ENCODE data around the gene ASIC5. TPM values are rescaled to one million over a fixed set of nuclear protein-coding genes. Genes with fewer than 3 reads are reported as not detected.

The ASIC5 gene, protein sequence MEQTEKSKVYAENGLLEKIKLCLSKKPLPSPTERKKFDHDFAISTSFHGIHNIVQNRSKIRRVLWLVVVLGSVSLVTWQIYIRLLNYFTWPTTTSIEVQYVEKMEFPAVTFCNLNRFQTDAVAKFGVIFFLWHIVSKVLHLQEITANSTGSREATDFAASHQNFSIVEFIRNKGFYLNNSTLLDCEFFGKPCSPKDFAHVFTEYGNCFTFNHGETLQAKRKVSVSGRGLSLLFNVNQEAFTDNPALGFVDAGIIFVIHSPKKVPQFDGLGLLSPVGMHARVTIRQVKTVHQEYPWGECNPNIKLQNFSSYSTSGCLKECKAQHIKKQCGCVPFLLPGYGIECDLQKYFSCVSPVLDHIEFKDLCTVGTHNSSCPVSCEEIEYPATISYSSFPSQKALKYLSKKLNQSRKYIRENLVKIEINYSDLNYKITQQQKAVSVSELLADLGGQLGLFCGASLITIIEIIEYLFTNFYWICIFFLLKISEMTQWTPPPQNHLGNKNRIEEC
- total RNA-seq, result not detected
- not detected for polyA plus RNA-seq (ENCODE audit: insufficient read length in 2 of 2)
- long read RNA-seq, donor 1, result 0 reads
- long read RNA-seq, donor 2, result 0 reads
- long read RNA-seq, donor 3, result 0 reads
- long read RNA-seq, donor 4, result 0 reads

DNA sequence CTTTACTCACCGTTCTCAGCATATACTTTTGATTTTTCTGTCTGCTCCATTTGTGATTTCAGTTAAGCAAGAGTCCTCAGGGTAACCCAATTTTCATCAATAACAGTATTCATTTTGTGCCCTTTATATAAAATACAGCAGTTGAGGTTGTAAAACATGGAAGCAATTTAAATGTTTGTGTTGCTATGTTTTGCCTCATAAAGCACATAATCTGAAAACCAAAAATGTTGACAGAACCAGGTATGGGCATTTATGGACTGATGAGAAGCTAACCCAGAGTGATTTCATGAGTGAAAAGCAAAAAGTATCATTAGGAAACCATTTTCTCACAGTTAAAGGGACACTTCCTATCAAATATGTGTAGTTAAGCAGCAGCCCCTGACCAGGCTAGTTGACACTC, at the start of gene ASIC5:
ASIC5 (minus strand) TSS at position 101 of the 400 bp plus-strand sequence; CDS start at position 50, 51 bp downstream.
- Histone ChIP-seq H3K36me3 (ENCODE audit: control insufficient read depth, insufficient read depth, low read length) (no peaks in the 10 kb centered on the region), H3K27ac (ENCODE audit: low read depth, low read length) (no peak within 1 kb of the TSS), H3K27me3 (ENCODE audit: control insufficient read depth, insufficient read depth, low read length) (no peaks in the 10 kb centered on the region), H3K4me3 (ENCODE audit: low read depth, low read length) (no peak within 1 kb of the TSS), H3K9me3 (ENCODE audit: control insufficient read depth, insufficient read depth, low read length) (no peaks in the 10 kb centered on the region), H3K4me1 (ENCODE audit: control insufficient read depth, insufficient read depth, low read length) (no peaks in the 10 kb centered on the region)
- peak in 1 of 6 donors; percentile 4 for DNase-seq (ENCODE audit: low read depth in 4 of 6, low spot score in 6 of 6)
- 0% methylated on average over 1 of the region's 1 CpG for WGBS (ENCODE audit: insufficient coverage)

DNA sequence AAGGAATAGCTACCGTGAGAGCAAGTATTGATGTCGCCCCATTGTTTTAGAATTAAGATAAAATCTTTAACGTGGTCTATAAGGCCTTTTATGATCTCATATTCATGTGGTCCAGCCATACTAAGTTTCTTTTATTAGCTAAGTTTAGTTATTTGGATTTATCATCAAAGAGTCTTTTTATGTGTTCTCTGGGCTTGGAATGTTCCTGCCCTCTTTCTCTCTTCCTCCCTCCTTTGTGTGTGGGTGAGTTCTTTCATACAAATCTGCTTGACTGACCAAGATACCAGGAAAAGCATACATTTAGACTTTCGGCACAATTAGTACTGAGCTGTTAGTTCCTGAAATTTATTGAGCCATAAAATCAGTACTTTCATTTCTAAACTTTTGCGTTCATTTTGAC, 48.7 kb upstream of the ASIC5 start:
- no peak overlapping the region for H3K4me3 ChIP-seq (ENCODE audit: low read depth, low read length)
- no peaks in the 10 kb centered on the region for H3K27me3 ChIP-seq (ENCODE audit: control insufficient read depth, insufficient read depth, low read length)
- no peak for DNase-seq (ENCODE audit: low read depth in 4 of 6, low spot score in 6 of 6)
- H3K36me3 ChIP-seq (ENCODE audit: control insufficient read depth, insufficient read depth, low read length), result no peaks in the 10 kb centered on the region
- H3K4me1 ChIP-seq (ENCODE audit: control insufficient read depth, insufficient read depth, low read length), result no peaks in the 10 kb centered on the region
- H3K27ac ChIP-seq (ENCODE audit: low read depth, low read length), result no peak overlapping the region
- no CpG with 5 or more reads among the region's 5 CpGs for WGBS (ENCODE audit: insufficient coverage)
- H3K9me3 ChIP-seq (ENCODE audit: control insufficient read depth, insufficient read depth, low read length), result no peaks in the 10 kb centered on the region

DNA sequence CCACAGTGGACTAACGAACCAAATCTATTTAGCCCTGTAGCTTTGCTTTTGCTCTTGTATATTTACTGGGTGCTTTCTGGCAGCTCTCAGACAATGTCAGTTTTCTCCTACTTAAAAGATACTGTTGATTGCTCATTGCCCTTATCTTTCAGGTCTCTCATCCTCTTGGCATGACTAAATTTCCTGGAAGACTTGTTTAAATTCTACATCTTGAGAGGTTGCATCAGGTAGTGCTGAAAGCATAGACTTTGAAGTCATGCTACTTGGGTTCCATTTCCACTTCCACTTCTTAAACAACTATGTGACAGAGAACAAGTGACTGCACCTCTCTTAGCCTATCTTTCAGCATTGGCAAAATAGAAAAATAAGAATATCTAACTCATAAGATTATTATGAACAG, 45.8 kb upstream of the ASIC5 start:
- no CpG with 5 or more reads among the region's 1 CpG for WGBS (ENCODE audit: insufficient coverage)
- H3K27me3 ChIP-seq (ENCODE audit: control insufficient read depth, insufficient read depth, low read length), result no peaks in the 10 kb centered on the region
- H3K27ac ChIP-seq (ENCODE audit: low read depth, low read length), result no peak overlapping the region
- no peak for DNase-seq (ENCODE audit: low read depth in 4 of 6, low spot score in 6 of 6)
- no peaks in the 10 kb centered on the region for H3K4me1 ChIP-seq (ENCODE audit: control insufficient read depth, insufficient read depth, low read length)
- H3K36me3 ChIP-seq (ENCODE audit: control insufficient read depth, insufficient read depth, low read length), result no peaks in the 10 kb centered on the region
- H3K4me3 ChIP-seq (ENCODE audit: low read depth, low read length), result no peak overlapping the region
- no peaks in the 10 kb centered on the region for H3K9me3 ChIP-seq (ENCODE audit: control insufficient read depth, insufficient read depth, low read length)

DNA sequence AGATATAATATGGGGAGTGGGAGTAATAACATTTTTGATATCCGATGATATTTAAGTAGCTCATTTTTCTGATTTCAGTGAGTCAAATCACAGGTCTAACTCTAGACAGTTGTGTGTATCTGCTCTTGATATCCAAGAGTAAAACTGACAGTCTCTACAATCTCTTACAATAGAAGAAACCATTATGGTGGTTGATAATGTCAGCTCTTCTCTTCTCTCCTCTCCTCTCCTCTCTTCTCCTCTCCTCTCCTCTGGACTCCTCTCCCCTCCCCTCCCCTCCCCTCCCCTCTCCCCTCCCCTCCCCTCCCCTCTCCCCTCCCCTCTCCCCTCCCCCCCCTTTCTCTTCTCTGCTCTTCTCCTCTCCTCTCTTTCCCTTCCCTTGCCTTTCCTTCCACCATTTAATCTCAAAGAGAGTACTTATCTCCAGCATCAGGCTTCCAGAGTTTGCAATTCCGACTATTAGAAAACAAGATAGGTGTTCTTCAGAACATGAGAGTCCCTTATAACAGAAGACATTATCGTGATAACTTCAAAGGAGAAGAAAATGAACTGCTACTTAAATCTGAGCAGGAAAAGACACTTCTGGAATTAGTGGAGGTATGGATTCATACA, 43.6 kb upstream of the ASIC5 start:
- Histone ChIP-seq H3K9me3 (ENCODE audit: control insufficient read depth, insufficient read depth, low read length) (no peaks in the 10 kb centered on the region), H3K27ac (ENCODE audit: low read depth, low read length) (no peak overlapping the region), H3K27me3 (ENCODE audit: control insufficient read depth, insufficient read depth, low read length) (no peaks in the 10 kb centered on the region), H3K36me3 (ENCODE audit: control insufficient read depth, insufficient read depth, low read length) (no peaks in the 10 kb centered on the region), H3K4me1 (ENCODE audit: control insufficient read depth, insufficient read depth, low read length) (no peaks in the 10 kb centered on the region), H3K4me3 (ENCODE audit: low read depth, low read length) (no peak overlapping the region)
- no peak for DNase-seq (ENCODE audit: low read depth in 4 of 6, low spot score in 6 of 6)
- no CpG with 5 or more reads among the region's 3 CpGs for WGBS (ENCODE audit: insufficient coverage)

DNA sequence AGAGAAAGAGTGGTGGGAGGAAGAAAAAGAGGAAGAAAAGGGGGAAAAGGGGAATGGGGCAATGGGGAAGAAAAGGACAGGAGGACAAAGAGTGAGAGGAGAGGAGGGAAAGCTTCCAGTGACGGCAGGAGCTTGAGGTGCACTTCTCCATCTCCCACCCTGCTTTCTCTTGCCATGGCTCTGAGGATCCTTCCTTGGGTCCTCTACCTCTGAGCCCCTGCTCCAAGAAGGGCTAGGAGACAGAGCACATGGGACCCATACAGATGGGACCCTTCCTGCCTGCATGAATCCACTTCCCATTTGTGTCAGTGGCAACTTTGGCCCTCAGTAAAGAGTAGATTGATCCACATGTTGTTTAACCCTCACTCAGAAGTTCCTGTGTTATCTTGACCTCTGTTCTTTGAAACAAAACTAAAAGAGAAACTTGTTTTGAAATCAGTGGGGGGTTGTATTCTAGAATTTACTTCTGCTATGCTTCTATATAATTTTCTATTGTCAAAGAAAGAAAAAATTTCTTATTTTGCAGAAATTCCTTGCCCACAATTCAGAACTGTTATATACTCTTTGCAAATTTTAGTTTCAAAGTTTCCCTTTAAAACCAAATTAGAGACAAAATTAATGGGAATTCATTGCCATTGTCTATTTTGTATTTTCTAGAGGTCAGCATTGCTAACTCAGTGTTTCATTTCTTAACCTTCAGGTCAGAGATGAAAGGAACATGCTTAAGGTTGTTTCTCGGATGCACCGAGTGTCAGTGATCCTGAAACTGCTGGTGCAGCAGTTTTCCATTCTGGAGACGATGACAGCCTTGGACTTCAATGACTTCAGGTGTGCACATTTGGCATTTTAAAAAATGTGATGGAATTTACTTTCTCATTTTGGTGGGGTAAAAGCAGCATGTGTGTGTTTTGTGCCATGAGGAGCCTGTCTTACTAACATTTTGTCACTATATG, 42.4 kb upstream of the ASIC5 start:
- no peaks in the 10 kb centered on the region for H3K27me3 ChIP-seq (ENCODE audit: control insufficient read depth, insufficient read depth, low read length)
- no peaks in the 10 kb centered on the region for H3K36me3 ChIP-seq (ENCODE audit: control insufficient read depth, insufficient read depth, low read length)
- no peaks in the 10 kb centered on the region for H3K9me3 ChIP-seq (ENCODE audit: control insufficient read depth, insufficient read depth, low read length)
- DNase-seq (ENCODE audit: low read depth in 4 of 6, low spot score in 6 of 6), result no peak
- no peaks in the 10 kb centered on the region for H3K4me1 ChIP-seq (ENCODE audit: control insufficient read depth, insufficient read depth, low read length)
- no peak overlapping the region for H3K4me3 ChIP-seq (ENCODE audit: low read depth, low read length)
- 92% methylated on average over 4 of the region's 4 CpGs for WGBS (ENCODE audit: insufficient coverage)
- no peak overlapping the region for H3K27ac ChIP-seq (ENCODE audit: low read depth, low read length)

DNA sequence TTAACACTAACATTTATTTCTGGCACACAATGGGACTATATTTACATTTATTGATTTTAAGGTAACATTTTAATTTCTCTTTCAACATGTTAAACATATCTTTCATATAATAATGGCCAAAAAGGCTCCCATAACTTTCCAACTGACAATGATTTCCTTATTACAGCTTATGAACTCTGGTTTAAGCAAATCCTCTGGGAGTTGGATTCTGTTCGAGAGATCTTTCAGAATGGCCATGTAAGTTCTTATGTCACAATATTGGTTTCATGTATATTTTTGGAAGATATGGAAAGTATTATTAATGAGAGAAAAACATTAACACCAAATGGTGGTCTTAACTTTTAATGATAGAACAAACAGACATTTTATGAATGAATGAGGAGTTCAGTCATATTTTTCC, 41.5 kb upstream of the ASIC5 start:
- Histone ChIP-seq H3K27ac (ENCODE audit: low read depth, low read length) (no peak overlapping the region), H3K36me3 (ENCODE audit: control insufficient read depth, insufficient read depth, low read length) (no peaks in the 10 kb centered on the region), H3K4me1 (ENCODE audit: control insufficient read depth, insufficient read depth, low read length) (no peaks in the 10 kb centered on the region), H3K9me3 (ENCODE audit: control insufficient read depth, insufficient read depth, low read length) (no peaks in the 10 kb centered on the region), H3K4me3 (ENCODE audit: low read depth, low read length) (no peak overlapping the region), H3K27me3 (ENCODE audit: control insufficient read depth, insufficient read depth, low read length) (no peaks in the 10 kb centered on the region)
- WGBS (ENCODE audit: insufficient coverage), result no CpG with 5 or more reads among the region's 1 CpG
- DNase-seq (ENCODE audit: low read depth in 4 of 6, low spot score in 6 of 6), result no peak

DNA sequence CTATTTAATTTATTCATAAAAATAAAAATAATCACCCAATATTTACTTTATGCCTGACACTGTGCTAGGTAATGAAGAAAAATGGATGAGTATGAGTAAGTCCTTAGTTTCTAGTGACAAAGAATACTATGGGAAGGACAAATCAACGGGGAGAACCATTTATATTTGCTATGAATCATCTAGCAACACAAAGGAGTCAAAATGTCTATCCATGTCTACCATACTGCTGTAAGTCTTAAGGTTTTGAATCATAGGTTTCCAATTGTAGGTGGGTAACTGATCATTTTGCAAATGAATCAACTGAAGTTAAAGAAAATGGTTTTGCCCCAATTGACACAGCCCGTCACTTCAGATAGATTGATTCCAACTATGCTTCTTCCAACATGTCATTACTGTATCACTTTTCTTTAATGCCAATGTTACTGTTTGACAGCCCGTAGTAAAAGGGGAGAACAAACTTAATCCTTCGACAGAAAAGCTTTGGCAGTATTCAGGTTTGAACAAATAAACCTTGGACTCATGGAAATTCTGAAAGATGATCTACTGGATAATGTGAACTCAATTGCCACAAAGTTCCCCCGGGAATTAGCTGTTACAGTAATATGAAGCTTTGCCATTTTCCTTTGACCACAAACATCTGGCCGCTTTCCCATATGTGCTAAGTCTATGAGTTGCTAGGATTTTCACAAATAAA, 40.6 kb upstream of the ASIC5 start:
- no peaks in the 10 kb centered on the region for H3K36me3 ChIP-seq (ENCODE audit: control insufficient read depth, insufficient read depth, low read length)
- no peak for DNase-seq (ENCODE audit: low read depth in 4 of 6, low spot score in 6 of 6)
- no peaks in the 10 kb centered on the region for H3K4me1 ChIP-seq (ENCODE audit: control insufficient read depth, insufficient read depth, low read length)
- no peak overlapping the region for H3K4me3 ChIP-seq (ENCODE audit: low read depth, low read length)
- 100% methylated on average over 2 of the region's 6 CpGs for WGBS (ENCODE audit: insufficient coverage)
- no peaks in the 10 kb centered on the region for H3K27me3 ChIP-seq (ENCODE audit: control insufficient read depth, insufficient read depth, low read length)
- H3K9me3 ChIP-seq (ENCODE audit: control insufficient read depth, insufficient read depth, low read length), result no peaks in the 10 kb centered on the region
- H3K27ac ChIP-seq (ENCODE audit: low read depth, low read length), result no peak overlapping the region

DNA sequence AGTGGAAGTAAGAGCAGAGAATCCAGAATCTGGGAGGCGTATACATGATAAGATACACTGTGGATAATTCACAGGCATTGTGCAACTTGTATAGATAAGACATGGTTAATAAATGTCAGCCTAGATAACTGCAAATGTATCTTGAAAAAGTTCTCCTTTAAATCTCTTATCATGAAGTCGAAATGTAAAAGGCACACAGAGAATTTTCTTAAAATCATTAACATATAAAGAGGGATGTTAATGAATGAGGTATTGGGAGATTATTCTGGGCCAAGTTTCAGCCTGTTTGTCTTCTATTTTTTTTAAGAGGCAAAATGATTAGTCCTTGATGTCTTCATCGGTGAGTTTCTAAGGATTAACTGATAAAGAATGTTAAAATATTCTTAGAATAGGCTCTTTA, 38.3 kb upstream of the ASIC5 start:
- Histone ChIP-seq H3K4me3 (ENCODE audit: low read depth, low read length) (no peak overlapping the region), H3K27ac (ENCODE audit: low read depth, low read length) (no peak overlapping the region), H3K27me3 (ENCODE audit: control insufficient read depth, insufficient read depth, low read length) (no peaks in the 10 kb centered on the region), H3K4me1 (ENCODE audit: control insufficient read depth, insufficient read depth, low read length) (no peaks in the 10 kb centered on the region), H3K9me3 (ENCODE audit: control insufficient read depth, insufficient read depth, low read length) (no peaks in the 10 kb centered on the region), H3K36me3 (ENCODE audit: control insufficient read depth, insufficient read depth, low read length) (no peaks in the 10 kb centered on the region)
- WGBS (ENCODE audit: insufficient coverage), result 80% methylated on average over 1 of the region's 3 CpGs
- no peak for DNase-seq (ENCODE audit: low read depth in 4 of 6, low spot score in 6 of 6)

DNA sequence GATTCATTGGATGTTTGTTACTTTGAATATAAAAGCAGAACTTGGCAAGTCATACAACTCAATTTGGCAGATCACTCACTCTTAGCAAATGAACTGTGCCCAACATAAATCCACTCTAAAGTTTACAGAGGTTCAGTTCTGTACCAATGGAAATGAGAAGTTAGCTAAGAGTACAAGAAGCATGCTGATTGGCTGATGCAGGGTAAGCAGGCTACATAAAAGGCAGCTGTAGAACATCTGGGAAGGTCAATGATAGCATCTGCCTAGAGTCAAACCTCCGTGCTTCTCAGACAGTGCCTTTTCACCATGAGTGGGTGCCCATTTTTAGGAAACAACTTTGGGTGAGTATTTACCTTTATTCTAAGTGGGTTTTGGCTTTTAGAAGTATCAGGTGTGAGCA, 37.4 kb upstream of the ASIC5 start, which contains the start of gene TDO2:
TDO2 (plus strand) TSS at position 244 of the 400 bp plus-strand sequence; CDS start at position 307, 63 bp downstream.
- 60% methylated on average over 1 of the region's 1 CpG for WGBS (ENCODE audit: insufficient coverage)
- Histone ChIP-seq H3K27me3 (ENCODE audit: control insufficient read depth, insufficient read depth, low read length) (no peaks in the 10 kb centered on the region), H3K27ac (ENCODE audit: low read depth, low read length) (no peak within 1 kb of the TSS), H3K4me3 (ENCODE audit: low read depth, low read length) (no peak within 1 kb of the TSS), H3K36me3 (ENCODE audit: control insufficient read depth, insufficient read depth, low read length) (no peaks in the 10 kb centered on the region), H3K9me3 (ENCODE audit: control insufficient read depth, insufficient read depth, low read length) (no peaks in the 10 kb centered on the region), H3K4me1 (ENCODE audit: control insufficient read depth, insufficient read depth, low read length) (no peaks in the 10 kb centered on the region)
- DNase-seq (ENCODE audit: low read depth in 4 of 6, low spot score in 6 of 6), result peak in 1 of 6 donors; percentile 29

Data from spinal cord (tissue), 10 donors.